Measurements from ENCODE around the gene TMEM247. TPM values are rescaled to one million over a fixed set of nuclear protein-coding genes. Genes with fewer than 3 reads are reported as not detected.

Gene TMEM247
- total RNA-seq, 4 donors from 2014 or later: not detected

DNA sequence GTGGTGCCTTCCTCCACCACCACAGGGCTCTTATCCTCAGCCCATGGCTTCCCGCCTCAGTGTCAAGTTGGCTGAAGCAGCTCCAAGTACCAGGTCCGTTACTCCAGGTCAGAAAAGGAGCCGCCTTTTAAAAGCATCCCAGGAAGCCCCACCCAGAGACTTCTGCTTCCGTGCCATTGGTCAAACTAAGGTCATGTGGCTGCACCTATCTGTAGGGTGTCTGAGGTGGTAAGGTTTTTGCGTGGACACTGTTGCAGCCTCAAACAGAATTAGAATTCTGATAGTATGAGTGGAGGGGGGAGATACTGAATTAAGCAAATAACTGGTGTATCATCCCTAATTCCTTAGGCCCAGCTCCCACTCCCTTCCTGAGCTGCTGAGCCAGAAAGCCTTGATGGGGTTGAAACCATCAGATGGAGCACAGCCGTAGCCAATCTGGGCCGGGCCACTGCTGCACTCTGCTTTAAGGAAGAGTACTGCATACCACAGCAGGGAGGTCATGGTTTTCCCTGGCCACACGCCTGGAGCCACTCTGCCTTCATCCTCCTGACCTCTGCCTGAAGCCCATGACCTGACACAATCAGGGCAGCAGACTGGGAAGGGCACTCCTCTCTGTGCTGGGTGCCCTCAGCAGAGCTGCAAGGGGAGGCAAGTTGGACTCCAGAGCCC lies 8.4 kb downstream of the TMEM247 start:
- intact Hi-C loops (cut with DNase I): no loop called here

DNA sequence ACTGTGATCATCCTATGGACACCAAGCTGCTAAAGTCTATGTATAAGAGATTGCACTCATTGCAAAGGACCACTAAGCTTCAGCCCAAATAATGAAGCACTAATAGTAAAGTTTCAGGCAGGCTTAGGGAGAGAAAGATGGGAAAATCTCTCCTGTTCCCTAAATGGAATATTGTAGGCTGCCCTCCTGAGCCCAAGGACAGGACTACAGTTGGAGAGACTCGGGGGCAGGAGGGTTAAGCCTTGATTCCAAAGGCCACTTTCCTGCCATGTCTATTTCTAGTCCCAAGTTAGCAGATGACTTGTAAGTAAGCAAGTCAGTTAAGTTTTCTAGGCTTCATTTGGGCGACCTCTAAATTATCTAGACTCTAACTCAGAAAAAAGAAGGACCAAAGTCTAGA lies 9.0 kb downstream of the TMEM247 start:
- intact Hi-C loops (cut with DNase I): no loop called here
- Histone ChIP-seq H3K4me3 (replicated peaks in 1 of 3) (no peak overlapping the region), H3K9me3 (no peaks in the 10 kb centered on the region), H3K4me1 (peaks cover 16 to 30% of the 10 kb centered on the region in 2 donors), H3K36me3 (no peaks in the 10 kb centered on the region), H3K27me3 (no peaks in the 10 kb centered on the region), H3K27ac (peak overlapping the region in 1 of 3 donors; percentile 25)
- TF ChIP-seq, protein P1, sequence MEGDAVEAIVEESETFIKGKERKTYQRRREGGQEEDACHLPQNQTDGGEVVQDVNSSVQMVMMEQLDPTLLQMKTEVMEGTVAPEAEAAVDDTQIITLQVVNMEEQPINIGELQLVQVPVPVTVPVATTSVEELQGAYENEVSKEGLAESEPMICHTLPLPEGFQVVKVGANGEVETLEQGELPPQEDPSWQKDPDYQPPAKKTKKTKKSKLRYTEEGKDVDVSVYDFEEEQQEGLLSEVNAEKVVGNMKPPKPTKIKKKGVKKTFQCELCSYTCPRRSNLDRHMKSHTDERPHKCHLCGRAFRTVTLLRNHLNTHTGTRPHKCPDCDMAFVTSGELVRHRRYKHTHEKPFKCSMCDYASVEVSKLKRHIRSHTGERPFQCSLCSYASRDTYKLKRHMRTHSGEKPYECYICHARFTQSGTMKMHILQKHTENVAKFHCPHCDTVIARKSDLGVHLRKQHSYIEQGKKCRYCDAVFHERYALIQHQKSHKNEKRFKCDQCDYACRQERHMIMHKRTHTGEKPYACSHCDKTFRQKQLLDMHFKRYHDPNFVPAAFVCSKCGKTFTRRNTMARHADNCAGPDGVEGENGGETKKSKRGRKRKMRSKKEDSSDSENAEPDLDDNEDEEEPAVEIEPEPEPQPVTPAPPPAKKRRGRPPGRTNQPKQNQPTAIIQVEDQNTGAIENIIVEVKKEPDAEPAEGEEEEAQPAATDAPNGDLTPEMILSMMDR (IDR thresholded peaks at IDR 0.05): no peak
- no peak for TF ChIP-seq POLR2A (IDR thresholded peaks at IDR 0.05)
- DNase-seq: no peak
- WGBS, 2 donors: 83 to 92% methylated on average over 2 of the region's 2 CpGs

More for the DNA sequence above, 8.4 kb downstream of the TMEM247 start:
- Histone ChIP-seq H3K36me3 (no peaks in the 10 kb centered on the region), H3K27ac (peak overlapping the region in 1 of 3 donors; percentile 25), H3K27me3 (no peaks in the 10 kb centered on the region), H3K4me1 (peaks cover 16 to 30% of the 10 kb centered on the region in 2 donors), H3K4me3 (replicated peaks in 1 of 3) (no peak overlapping the region), H3K9me3 (no peaks in the 10 kb centered on the region)
- WGBS, 2 donors: 71% methylated on average over 6 to 7 of the region's 8 CpGs
- DNase-seq: peak; percentile 72 to 73
- no peak for TF ChIP-seq POLR2A (IDR thresholded peaks at IDR 0.05)
- TF ChIP-seq, protein P1 (IDR thresholded peaks at IDR 0.05): no peak

DNA sequence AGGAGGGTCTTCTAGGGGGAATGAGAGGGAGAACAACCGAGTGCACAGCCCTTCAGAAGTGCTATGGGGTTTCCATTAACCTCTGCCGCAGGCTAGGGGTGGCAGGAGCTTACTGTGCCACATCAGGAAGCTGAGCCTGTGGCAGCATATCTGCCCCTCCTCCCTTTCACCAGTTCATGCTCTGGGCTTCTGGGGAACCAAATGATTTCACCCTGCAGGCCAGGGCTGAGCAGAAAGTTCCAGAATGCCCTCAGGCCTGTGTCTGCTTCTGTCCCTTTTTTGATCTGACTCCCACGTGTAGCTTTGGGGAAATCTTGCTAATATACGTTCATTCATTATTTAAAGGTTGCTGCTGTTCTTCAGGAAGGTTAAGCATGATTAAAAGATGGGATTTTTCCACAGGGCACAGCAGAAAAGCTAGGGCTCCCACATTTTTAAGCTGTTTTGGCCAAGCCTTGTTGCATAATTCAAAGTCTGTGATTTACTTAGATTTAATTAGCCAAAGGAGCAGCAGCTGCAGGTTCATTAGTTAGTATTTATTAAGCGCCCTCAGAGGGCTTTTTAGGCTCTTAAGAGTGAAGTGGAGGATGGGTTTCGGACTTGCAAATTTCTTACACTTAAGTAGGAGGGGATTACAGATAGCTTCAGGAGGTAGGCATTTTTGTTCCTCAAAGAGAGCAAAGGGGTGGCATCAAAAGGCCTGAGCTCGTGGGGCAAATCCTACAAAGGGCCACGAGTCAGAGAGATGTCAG lies 10.2 kb downstream of the TMEM247 start:
- WGBS, 2 donors: 90 to 91% methylated on average over 8 of the region's 8 CpGs
- H3K4me3 ChIP-seq (replicated peaks in 1 of 3): no peak overlapping the region
- DNase-seq: no peak
- peaks cover 16 to 30% of the 10 kb centered on the region in 2 donors for H3K4me1 ChIP-seq
- no peaks in the 10 kb centered on the region for H3K9me3 ChIP-seq
- H3K36me3 ChIP-seq: no peaks in the 10 kb centered on the region
- peak overlapping the region in 2 of 3 donors; percentile 80 to 89 for H3K27ac ChIP-seq
- H3K27me3 ChIP-seq: no peaks in the 10 kb centered on the region
- intact Hi-C loops (cut with DNase I): no loop called here
- TF ChIP-seq POLR2A (IDR thresholded peaks at IDR 0.05): no peak
- TF ChIP-seq, protein P1 (IDR thresholded peaks at IDR 0.05): no peak

DNA sequence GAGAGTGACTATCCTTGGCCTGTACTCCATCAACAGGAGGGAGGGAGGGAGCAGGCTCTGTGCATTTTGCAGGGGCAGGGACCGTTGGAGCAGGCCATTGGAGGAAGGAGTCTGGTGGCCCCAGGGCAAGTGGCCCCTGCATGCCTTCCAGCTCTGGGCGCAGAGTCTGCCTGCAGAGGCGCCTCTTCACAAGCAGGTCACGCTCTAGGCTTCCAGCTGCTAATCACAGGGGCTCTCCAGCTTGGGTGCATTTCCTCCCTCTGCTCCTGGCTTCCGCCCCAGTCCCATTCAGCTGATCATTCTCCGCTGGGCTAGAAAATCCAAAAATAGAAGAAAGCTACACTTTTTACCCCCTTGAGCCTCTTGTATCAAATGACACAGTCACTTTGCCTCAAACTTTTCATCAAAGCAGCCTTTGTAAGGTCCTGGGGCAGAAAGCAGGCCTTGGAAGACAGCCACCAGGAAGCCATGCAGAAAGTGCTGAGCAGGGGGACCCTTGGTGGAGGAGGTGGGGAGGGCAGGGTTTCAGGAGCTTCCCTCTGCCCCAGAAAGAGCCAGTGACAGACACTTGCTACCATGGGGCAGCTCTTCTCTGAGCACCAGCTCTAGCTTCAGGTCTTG lies 11.3 kb downstream of the TMEM247 start:
- Histone ChIP-seq H3K27me3 (no peaks in the 10 kb centered on the region), H3K4me3 (replicated peaks in 1 of 3) (no peak overlapping the region), H3K4me1 (peaks cover 16 to 30% of the 10 kb centered on the region in 2 donors), H3K9me3 (no peaks in the 10 kb centered on the region), H3K27ac (peak overlapping the region; percentile 80 to 93 (median 89)), H3K36me3 (no peaks in the 10 kb centered on the region)
- WGBS, 2 donors: 13 to 18% methylated on average over 4 to 6 of the region's 6 CpGs
- DNase-seq: peak; percentile 92 to 93
- peak in 1 of 2 donors; percentile 35 for TF ChIP-seq POLR2A (IDR thresholded peaks at IDR 0.05)
- TF ChIP-seq, protein P1 (IDR thresholded peaks at IDR 0.05): peak in 1 of 6 experiments; percentile 13
- intact Hi-C loops (cut with DNase I): no loop called here
